ENCODE measurements around the gene DYSF. TPM values are rescaled to one million over a fixed set of nuclear protein-coding genes. Genes with fewer than 3 reads are reported as not detected.

The DYSF gene
- total and polyA plus RNA-seq, 2 donors (not counting 1 experiment from before 2014, with no cell fraction given), result 0.17 to 0.43 TPM

DNA sequence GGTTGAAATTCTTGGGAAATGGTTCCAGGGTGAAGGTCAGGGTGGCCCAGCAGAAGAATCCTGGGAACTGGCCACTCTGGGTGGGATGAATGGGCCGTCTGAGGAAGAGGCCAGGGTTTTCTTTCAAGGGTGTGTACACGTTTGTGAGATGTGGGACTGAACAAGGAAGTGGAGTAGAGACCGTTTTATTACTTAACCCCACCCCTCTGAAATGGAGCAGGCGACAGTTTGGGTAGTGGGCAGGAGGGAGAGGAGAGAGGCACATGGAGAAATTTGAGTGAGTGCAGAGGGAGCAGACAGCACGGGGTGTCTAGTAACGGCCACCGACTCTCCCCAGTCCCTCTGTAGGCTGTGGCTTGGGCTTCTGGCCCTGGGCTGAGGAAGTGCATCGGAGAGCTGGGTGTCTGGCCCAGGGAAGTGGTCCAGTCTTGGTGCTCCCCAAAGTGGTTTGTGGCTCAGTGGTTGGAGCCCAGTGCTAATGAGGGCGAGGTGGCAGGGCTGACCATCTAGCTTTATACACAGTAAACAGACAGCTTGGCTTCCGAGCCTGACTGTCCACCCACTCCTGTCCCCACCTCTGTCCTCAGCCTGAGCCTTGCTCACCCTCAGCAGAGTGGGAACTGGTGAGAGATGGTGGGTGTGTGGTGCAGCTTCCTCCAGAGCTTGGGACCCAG, 135.3 kb downstream of the DYSF start:
- Histone ChIP-seq H3K4me3 (ENCODE audit: control extremely low read depth in 1 of 5, extremely low read depth in 1 of 5, insufficient read depth in 1 of 5, low read depth in 2 of 5, low read length in 4 of 5) (no peak overlapping the region), H3K9ac (ENCODE audit: low read length) (no peak overlapping the region), H3K36me3 (replicated peaks in 1 of 2; ENCODE audit: control extremely low read depth in 1 of 2, control insufficient read depth in 1 of 2, extremely low read depth in 1 of 2, insufficient read depth in 2 of 2, low read length in 1 of 2) (no peaks in the 10 kb centered on the region), H3K4me1 (ENCODE audit: control insufficient read depth in 2 of 2, insufficient read depth in 2 of 2, low read length in 2 of 2) (no peaks in the 10 kb centered on the region), H4K20me1 (ENCODE audit: control insufficient read depth, insufficient read depth, low read length, poor library complexity, severe bottlenecking) (no peaks in the 10 kb centered on the region), H3K79me2 (ENCODE audit: control insufficient read depth, insufficient read depth, low read length) (no peaks in the 10 kb centered on the region), H3K27me3 (replicated peaks in 1 of 4; ENCODE audit: control extremely low read depth in 1 of 4, control insufficient read depth in 3 of 4, insufficient read depth in 4 of 4, low read length in 3 of 4) (no peaks in the 10 kb centered on the region), H2AFZ (ENCODE audit: insufficient read depth, low read depth, low read length, poor library complexity, severe bottlenecking) (no peak overlapping the region), H3K9me3 (ENCODE audit: control extremely low read depth in 1 of 3, control insufficient read depth in 2 of 3, insufficient read depth in 1 of 3, low read length in 2 of 3) (no peaks in the 10 kb centered on the region), H3K4me2 (replicated peaks; ENCODE audit: low read depth, low read length, poor library complexity, severe bottlenecking) (no peak overlapping the region), H3K27ac (ENCODE audit: low read length in 2 of 2) (no peak overlapping the region)
- Mint-ChIP-seq H3K9me3 (ENCODE audit: insufficient read depth) (no peaks in the 10 kb centered on the region), H3K4me3 (no peak overlapping the region), H3K4me1 (no peaks in the 10 kb centered on the region), H3K27ac (no peak overlapping the region), H3K27me3 (peaks cover 2% of the 10 kb centered on the region)
- no peak for ATAC-seq (ENCODE audit: low read depth)
- 56% methylated on average over 5 of the region's 10 CpGs for WGBS (ENCODE audit: insufficient coverage)
- TF ChIP-seq EZH2 (IDR thresholded peaks at IDR 0.05; ENCODE audit: borderline replicate concordance, insufficient read depth, low read depth, low read length, poor library complexity, severe bottlenecking), result no peak
- TF ChIP-seq, protein P1, sequence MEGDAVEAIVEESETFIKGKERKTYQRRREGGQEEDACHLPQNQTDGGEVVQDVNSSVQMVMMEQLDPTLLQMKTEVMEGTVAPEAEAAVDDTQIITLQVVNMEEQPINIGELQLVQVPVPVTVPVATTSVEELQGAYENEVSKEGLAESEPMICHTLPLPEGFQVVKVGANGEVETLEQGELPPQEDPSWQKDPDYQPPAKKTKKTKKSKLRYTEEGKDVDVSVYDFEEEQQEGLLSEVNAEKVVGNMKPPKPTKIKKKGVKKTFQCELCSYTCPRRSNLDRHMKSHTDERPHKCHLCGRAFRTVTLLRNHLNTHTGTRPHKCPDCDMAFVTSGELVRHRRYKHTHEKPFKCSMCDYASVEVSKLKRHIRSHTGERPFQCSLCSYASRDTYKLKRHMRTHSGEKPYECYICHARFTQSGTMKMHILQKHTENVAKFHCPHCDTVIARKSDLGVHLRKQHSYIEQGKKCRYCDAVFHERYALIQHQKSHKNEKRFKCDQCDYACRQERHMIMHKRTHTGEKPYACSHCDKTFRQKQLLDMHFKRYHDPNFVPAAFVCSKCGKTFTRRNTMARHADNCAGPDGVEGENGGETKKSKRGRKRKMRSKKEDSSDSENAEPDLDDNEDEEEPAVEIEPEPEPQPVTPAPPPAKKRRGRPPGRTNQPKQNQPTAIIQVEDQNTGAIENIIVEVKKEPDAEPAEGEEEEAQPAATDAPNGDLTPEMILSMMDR (IDR thresholded peaks at IDR 0.05), result no peak
- CTCF ChIA-PET, result no interaction called here
- POLR2A ChIA-PET, result no interaction called here
- intact Hi-C loops (cut with micrococcal nuclease), result no loop called here
- DNase-seq, result no peak

DNA sequence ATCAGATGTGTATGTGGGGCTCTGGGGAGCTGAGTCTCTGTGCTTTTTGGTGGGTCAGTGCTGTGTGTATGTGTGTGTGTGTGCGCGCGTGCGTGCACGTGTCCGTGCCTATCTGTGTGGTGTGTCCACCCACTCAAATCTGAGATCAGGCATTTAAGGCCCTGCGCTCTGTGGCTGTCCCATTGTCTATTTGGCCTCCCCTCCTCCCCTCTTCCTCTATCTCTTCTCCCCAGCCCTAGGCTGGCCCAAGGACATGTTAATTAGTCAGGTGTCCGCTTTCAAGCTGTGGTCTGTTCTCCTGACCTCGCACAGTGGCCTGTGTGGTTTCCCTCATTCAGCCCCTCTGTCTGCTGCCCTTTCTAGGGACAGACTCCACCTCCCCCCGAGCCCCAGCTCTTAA, 136.4 kb downstream of the DYSF start:
- Mint-ChIP-seq H3K27ac (no peak overlapping the region), H3K4me1 (no peaks in the 10 kb centered on the region), H3K27me3 (no peaks in the 10 kb centered on the region), H3K4me3 (no peak overlapping the region), H3K9me3 (ENCODE audit: insufficient read depth) (no peaks in the 10 kb centered on the region)
- DNase-seq (no peak), ATAC-seq (ENCODE audit: low read depth) (no peak)
- ChIA-PET CTCF (no interaction called here), POLR2A (no interaction called here)
- Histone ChIP-seq H2AFZ (ENCODE audit: insufficient read depth, low read depth, low read length, poor library complexity, severe bottlenecking) (no peak overlapping the region), H3K4me1 (ENCODE audit: control insufficient read depth in 2 of 2, insufficient read depth in 2 of 2, low read length in 2 of 2) (no peaks in the 10 kb centered on the region), H3K27me3 (replicated peaks in 1 of 4; ENCODE audit: control extremely low read depth in 1 of 4, control insufficient read depth in 3 of 4, insufficient read depth in 4 of 4, low read length in 3 of 4) (no peaks in the 10 kb centered on the region), H3K9me3 (ENCODE audit: control extremely low read depth in 1 of 3, control insufficient read depth in 2 of 3, insufficient read depth in 1 of 3, low read length in 2 of 3) (no peaks in the 10 kb centered on the region), H3K79me2 (ENCODE audit: control insufficient read depth, insufficient read depth, low read length) (no peaks in the 10 kb centered on the region), H3K4me2 (replicated peaks; ENCODE audit: low read depth, low read length, poor library complexity, severe bottlenecking) (no peak overlapping the region), H3K4me3 (ENCODE audit: control extremely low read depth in 1 of 5, extremely low read depth in 1 of 5, insufficient read depth in 1 of 5, low read depth in 2 of 5, low read length in 4 of 5) (no peak overlapping the region), H3K9ac (ENCODE audit: low read length) (no peak overlapping the region), H4K20me1 (ENCODE audit: control insufficient read depth, insufficient read depth, low read length, poor library complexity, severe bottlenecking) (no peaks in the 10 kb centered on the region), H3K27ac (ENCODE audit: low read length in 2 of 2) (no peak overlapping the region), H3K36me3 (replicated peaks in 1 of 2; ENCODE audit: control extremely low read depth in 1 of 2, control insufficient read depth in 1 of 2, extremely low read depth in 1 of 2, insufficient read depth in 2 of 2, low read length in 1 of 2) (no peaks in the 10 kb centered on the region)
- intact Hi-C loops (cut with micrococcal nuclease), result no loop called here
- no peak for TF ChIP-seq EZH2 (IDR thresholded peaks at IDR 0.05; ENCODE audit: borderline replicate concordance, insufficient read depth, low read depth, low read length, poor library complexity, severe bottlenecking)
- TF ChIP-seq, protein P1 (IDR thresholded peaks at IDR 0.05), result no peak
- 88% methylated on average over 3 of the region's 10 CpGs for WGBS (ENCODE audit: insufficient coverage)

Measured in B cell (primary cell).